Breast epithelium (tissue), 3 donors: ENCODE measurements around the gene UTP11.

Source experiments
- POLR2AphosphoS5 ChIP-seq, 3 donors: sonication (generic); formaldehyde crosslinking; IDR thresholded peaks; one replicate each; pipeline ENCODE4 v1.6.1; 2017; ENCODE audit warnings: antibody characterized with exemption in 3 of 3
- TF ChIP-seq, protein P1 (sequence below), 3 donors: fragments of 450-650 bp; IDR thresholded peaks; one replicate each; pipeline ENCODE4 v1.5.1; 2016 to 2017; ENCODE audit warnings: antibody characterized with exemption in 3 of 3, mild to moderate bottlenecking in 3 of 3, moderate library complexity in 3 of 3

DNA sequence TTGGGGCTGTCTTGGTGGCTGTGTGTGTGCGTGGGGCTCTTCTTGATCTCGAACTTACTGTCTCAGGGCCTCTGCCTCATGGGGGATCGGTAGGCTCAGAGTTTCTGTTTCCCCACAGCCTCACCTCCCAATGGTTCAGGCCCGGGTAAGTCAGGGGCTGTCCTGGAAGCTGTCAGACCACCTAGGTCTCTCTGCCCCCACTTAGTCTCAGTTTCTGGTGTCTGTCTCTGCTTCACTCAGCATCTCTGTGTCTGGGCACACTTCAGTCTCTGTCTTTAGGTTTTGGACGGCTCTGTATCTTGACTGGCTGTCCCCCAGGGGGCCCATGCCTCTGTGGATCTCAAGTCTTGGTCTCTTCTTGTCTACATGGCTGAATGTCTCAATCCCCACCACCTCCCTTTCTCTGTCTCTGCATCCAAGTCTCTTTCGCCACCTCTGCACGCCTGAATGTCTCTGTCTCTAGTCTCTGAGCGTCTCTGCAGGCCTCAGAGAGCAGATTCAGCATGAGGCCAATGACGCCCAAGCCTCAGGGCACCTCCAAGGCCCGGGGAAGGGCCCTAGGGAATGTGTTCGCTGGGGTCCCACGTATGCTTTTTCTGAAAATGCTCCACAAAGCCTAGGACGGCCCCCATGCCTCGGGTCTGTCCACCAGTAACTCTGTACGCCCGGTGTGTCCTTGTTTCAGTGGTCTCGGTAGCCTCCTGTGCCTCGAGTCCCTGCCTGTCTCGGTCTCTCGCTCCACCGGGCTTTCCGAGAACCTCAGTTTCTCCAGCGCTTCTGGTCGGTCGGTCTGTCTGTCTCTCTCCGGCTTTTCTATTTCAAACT lies 8.0 kb upstream of the UTP11 start:
- TF ChIP-seq POLR2AphosphoS5 (IDR thresholded peaks at IDR 0.05), result no peak
- TF ChIP-seq, protein P1, sequence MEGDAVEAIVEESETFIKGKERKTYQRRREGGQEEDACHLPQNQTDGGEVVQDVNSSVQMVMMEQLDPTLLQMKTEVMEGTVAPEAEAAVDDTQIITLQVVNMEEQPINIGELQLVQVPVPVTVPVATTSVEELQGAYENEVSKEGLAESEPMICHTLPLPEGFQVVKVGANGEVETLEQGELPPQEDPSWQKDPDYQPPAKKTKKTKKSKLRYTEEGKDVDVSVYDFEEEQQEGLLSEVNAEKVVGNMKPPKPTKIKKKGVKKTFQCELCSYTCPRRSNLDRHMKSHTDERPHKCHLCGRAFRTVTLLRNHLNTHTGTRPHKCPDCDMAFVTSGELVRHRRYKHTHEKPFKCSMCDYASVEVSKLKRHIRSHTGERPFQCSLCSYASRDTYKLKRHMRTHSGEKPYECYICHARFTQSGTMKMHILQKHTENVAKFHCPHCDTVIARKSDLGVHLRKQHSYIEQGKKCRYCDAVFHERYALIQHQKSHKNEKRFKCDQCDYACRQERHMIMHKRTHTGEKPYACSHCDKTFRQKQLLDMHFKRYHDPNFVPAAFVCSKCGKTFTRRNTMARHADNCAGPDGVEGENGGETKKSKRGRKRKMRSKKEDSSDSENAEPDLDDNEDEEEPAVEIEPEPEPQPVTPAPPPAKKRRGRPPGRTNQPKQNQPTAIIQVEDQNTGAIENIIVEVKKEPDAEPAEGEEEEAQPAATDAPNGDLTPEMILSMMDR (IDR thresholded peaks at IDR 0.05), result no peak
